RPMI7951 (cell line): Measurements from ENCODE around the gene FLT1. TPM values are rescaled to one million over a fixed set of nuclear protein-coding genes. Genes with fewer than 3 reads are reported as not detected.

Source experiments
- total RNA-seq: library from RNA; depleted of rRNA; stranded (reverse); fragments of >200 nt; shearing (Covaris generic); gene quantifications from 2 replicates; pipeline ENCODE4 v1.2.3, GENCODE V29; 2014; rRNA removed

FLT1 gene
- total RNA-seq, 1 experiment from 2014 or later: 6.2 TPM

Other genes starting within 250 kb of the FLT1 start
- 162 and 172 TPM in 2 replicates for gene POMP, start 164.0 kb upstream of the FLT1 start, total RNA-seq
- 7.6 and 8.4 TPM in 2 replicates for gene SLC46A3, start 223.8 kb upstream of the FLT1 start, total RNA-seq